GM12891 (cell line): Measurements from ENCODE around the gene DMWD.

Experiments
- POLR2A ChIP-seq: IDR thresholded peaks from 2 replicates; pipeline ENCODE4 v1.6.1; 2011; ENCODE audit warnings: low read depth, low read length, control low read depth
- POLR2AphosphoS5 ChIP-seq: IDR thresholded peaks from 2 replicates; pipeline ENCODE4 v1.6.1; 2011; ENCODE audit warnings: low read depth, low read length, control low read depth
- SPI1 ChIP-seq: IDR thresholded peaks from 2 replicates; pipeline ENCODE4 v1.6.1; 2011; ENCODE audit warnings: low read depth, low read length, control low read depth
- TAF1 ChIP-seq: IDR thresholded peaks from 2 replicates; pipeline ENCODE4 v1.6.1; 2011; ENCODE audit warnings: low read depth, low read length, control low read depth

DNA sequence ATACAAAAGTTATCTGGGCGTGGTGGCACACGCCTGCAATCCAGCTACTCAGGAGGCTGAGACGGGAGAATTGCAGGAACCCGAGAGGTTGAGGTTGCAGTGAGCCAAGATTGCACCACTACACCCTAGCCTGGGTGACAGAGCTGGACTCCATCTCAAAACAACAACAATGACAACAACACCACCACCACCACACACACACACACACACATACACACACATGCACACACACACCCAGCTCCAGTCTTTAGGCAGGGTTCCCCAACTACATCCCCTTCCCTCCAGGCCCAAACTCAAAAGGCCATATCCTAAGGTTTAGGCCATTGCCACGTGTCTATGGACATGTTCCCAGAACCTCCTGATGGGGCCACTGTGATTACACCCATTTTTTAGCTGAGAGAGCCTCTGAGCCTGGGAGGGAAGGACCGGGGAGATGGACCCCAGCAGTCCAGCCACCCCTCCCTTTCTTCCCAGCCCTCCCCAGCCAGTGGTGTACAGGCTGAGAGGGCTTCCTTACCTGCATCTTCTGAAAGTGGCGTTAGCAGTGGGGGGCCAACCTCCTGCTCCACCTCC, 9.0 kb upstream of the DMWD start:
- TF ChIP-seq POLR2A (no peak), SPI1 (no peak), TAF1 (no peak), POLR2AphosphoS5 (no peak)
